ENCODE data around the gene GRK2.

- TF ChIP-seq CTCF (conservative IDR thresholded peaks at IDR 0.05; ENCODE audit: low read depth, low read length) (no peak), EZH2 (IDR thresholded peaks at IDR 0.05; ENCODE audit: borderline replicate concordance, low read depth, low read length, poor library complexity, severe bottlenecking) (no peak)
These were observed 54.4 kb downstream of the GRK2 start for GRCh38 chr11:67320691-67321090.

All from A673 (cell line).